Measurements from ENCODE around the gene RESP18. TPM values are rescaled to one million over a fixed set of nuclear protein-coding genes. Genes with fewer than 3 reads are reported as not detected.
A peak's percentile ranks its signal among the peaks of the same experiment; 100 is the strongest.

Gene RESP18
- not detected for polyA plus RNA-seq (ENCODE audit: insufficient read length in 10 of 10)
- long read RNA-seq, donor 1 = 0 reads
- long read RNA-seq, donor 2 = 0 reads
- long read RNA-seq, donor 3 = 0 reads
- long read RNA-seq, donor 4 = 0 reads
- long read RNA-seq, donor 5 = 0 reads
- long read RNA-seq, donor 6 = 0 reads
- long read RNA-seq, donor 7 = 0 reads
- long read RNA-seq, donor 8 = 0 reads
- long read RNA-seq, donor 9 = 0 reads

GRCh38 chr2:219332542-219332941 lies at the start of gene RESP18:
RESP18 (minus strand) TSS chr2:219332744.
- no peak for DNase-seq

- no peak for DNase-seq
Measured at GRCh38 chr2:219381448-219381847, 48.9 kb upstream of the RESP18 start.

GRCh38 chr2:219380926-219381325 lies 48.4 kb upstream of the RESP18 start:
- no peak for DNase-seq

- no peak for DNase-seq
Measured at GRCh38 chr2:219378163-219378851, 45.8 kb upstream of the RESP18 start.

- peak in 2 of 3 donors; percentile 34 to 71 for DNase-seq
Measured at GRCh38 chr2:219369447-219369861, 36.9 kb upstream of the RESP18 start.

- peak; percentile 38 to 72 (median 45) for DNase-seq
Measured at GRCh38 chr2:219368690-219369191, 36.2 kb upstream of the RESP18 start.

- peak; percentile 57 to 79 (median 72) for DNase-seq
Measured at GRCh38 chr2:219362524-219363164, 30.1 kb upstream of the RESP18 start.

GRCh38 chr2:219362072-219362471 lies 29.5 kb upstream of the RESP18 start:
- DNase-seq = no peak

GRCh38 chr2:219358170-219359075 lies 25.9 kb upstream of the RESP18 start:
- DNase-seq = no peak

- DNase-seq = no peak
Measured at GRCh38 chr2:219356834-219357233, 24.3 kb upstream of the RESP18 start.

GRCh38 chr2:219354582-219354981 lies 22.0 kb upstream of the RESP18 start:
- DNase-seq = no peak

GRCh38 chr2:219353129-219353528 lies 20.6 kb upstream of the RESP18 start:
- no peak for DNase-seq

GRCh38 chr2:219352448-219353023 lies 20.0 kb upstream of the RESP18 start:
- peak; percentile 24 to 40 (median 27) for DNase-seq

GRCh38 chr2:219350710-219351221 lies 18.2 kb upstream of the RESP18 start:
- DNase-seq = peak in 1 of 3 donors; percentile 85

- DNase-seq = no peak
Measured at GRCh38 chr2:219350215-219350614, 17.7 kb upstream of the RESP18 start.

- peak; percentile 37 to 68 (median 59) for DNase-seq
Measured at GRCh38 chr2:219344751-219345430, 12.3 kb upstream of the RESP18 start.

- DNase-seq = no peak
Measured at GRCh38 chr2:219335373-219335786, 2.8 kb upstream of the RESP18 start.

- no peak for DNase-seq
Measured at GRCh38 chr2:219334076-219334475, 1.5 kb upstream of the RESP18 start.

- DNase-seq = peak in 2 of 3 donors; percentile 66 to 75
Measured at GRCh38 chr2:219331560-219332213, 857 bp downstream of the RESP18 start.

GRCh38 chr2:219327719-219328118 lies 4.8 kb downstream of the RESP18 start:
- no peak for DNase-seq

Data from muscle of back (tissue), 13 donors.